Skin of body (tissue), 2 donors: ENCODE data around the gene CFAP97D2. TPM values are rescaled to one million over a fixed set of nuclear protein-coding genes. Genes with fewer than 3 reads are reported as not detected.
A peak's percentile ranks its signal among the peaks of the same experiment; 100 is the strongest.
"Not testable (repeated sequence)": the region's sequence is repeated elsewhere in the genome, so short reads cannot be mapped to it uniquely, and the experiment has no call there.

Source experiments
- DNase-seq: peaks from one replicate; lab custom pipeline; 2025; lab: John Stamatoyannopoulos, UW
- total RNA-seq: library from RNA; depleted of rRNA; stranded (reverse); fragments of >200 nt; gene quantifications from one replicate; pipeline ENCODE4 v1.2.3, GENCODE V29; 2014

The CFAP97D2 gene
- total RNA-seq, 1 donor from 2014 or later: not detected

DNA sequence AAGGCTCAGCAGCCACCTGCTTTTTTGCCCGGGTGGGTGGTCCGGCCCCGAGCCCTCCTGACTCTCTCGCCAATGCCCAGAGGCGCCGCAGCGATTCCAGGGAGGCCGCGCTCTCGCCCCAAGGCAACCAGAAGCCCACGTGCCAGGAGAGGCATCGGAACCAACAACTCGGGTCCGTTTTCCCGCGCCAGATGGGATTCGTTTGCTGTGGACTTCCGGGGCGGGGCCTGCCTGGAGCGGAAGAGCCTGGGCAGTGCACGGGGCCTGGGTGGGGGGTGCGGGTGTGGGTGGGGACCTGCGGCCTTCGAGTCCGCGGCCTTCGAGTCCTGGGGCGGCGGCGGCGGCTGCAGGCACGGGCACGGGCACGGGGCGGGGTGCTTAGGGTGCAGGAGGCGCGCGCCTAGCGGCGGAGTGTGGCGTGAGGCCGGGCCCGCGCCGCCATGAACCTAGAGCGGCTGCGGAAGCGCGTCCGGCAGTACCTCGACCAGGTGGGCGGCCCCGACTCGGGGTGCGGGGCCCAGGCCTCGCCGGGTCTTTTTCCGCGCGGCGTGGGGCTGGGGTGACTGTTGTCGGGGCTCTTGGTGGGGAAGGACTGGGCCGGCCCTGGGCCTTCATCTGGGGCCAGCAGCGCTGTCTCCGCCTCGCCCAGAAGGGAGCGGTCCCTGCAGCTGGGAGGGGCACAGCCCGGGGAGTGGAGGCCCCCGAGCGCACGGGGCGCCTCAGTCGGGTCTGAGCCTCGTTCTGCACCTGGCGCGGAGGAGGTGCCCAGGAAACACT is 55.8 kb downstream of the CFAP97D2 start, which contains the start of gene CDC16:
Gene CDC16, plus strand, starts transcription at position 253 of the 777 bp plus-strand sequence. Its CDS starts 188 bp downstream, at position 441.
- peak; percentile 85 for DNase-seq

DNA sequence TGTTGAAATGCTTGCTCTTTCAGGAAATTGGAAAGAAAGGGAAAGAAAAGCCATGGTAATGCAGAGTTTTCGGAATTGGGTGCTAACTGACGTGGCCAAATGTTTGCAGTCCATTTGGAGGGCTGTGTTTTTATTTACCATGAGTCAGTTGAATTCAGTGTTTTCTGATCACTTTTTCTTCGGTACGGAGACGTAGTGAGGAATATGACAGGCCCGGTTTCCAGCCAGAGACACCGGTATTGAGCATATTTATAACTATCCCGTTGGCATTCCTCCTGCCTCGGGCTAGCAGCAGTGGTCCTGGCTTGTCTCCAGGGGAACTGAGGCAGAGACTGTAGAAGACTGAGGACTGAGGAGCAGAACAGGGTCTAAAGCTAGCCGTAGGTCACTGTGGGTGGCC is 56.6 kb downstream of the CFAP97D2 start:
- no peak for DNase-seq

DNA sequence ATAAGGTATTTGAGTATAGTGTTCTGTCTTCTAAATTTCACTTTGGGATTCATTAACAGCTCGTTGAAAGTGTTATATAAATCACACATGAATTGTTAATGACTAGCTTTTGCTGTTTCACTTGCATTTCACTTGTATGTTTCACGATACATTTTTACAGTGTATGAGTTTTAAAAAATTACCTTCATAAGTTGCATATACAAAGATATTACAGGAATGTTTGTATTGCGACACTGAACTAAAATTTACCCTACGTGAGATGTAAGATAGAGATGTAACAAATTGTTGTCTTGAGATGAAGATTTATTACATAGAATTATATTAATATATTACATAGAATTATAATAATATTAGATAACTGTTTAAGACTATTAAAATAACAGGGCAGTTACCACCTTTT is 57.2 kb downstream of the CFAP97D2 start:
- DNase-seq: no peak

DNA sequence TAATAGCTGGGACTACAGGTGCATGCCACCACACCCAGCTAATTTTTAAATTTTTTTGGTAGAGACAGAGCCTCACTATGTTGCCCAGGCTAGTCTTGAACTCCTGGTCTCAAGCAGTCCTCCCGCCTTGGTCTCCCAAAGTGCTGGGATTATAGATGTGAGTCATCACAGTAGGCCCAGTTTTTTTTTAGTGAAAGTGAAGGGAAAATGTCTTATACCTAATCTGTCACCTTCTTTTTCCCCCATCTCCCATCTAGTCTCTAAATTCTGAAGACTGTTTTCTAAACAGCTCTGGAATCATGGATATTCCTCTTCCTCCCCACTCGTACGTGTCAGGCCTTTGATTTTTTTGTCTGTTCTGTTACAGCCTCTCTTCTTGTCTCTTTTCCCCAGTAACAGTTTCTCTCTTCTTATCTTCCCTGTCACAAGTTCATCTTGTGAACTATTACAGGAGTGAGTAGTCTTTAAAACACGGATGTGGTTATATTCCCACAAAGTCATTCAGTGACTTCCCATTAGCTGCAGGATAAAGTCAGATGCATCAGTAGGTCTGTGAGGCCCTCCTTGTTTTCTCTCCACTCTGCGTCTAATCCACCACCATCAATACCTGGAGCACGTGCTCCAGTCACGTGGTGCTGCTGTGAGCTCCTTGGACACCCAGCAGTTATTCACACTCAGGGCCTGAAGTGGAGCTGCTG is 58.5 kb downstream of the CFAP97D2 start:
- no peak for DNase-seq

DNA sequence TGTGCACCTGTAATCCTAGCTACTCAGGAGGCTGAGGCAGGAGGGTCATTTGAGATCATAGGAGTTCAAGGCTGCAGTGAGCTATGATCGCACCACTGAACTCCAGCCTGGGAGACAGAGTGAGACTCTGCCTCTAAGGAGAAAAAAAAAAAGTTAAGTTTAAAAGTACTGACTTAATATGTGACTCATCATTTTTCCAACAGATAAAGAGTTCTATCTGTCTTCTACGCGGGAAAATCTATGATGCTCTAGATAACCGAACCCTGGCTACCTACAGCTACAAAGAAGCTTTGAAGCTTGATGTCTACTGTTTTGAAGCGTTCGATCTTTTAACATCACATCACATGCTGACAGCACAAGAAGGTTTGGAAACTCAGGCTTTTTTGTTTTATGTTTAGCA is 62.9 kb downstream of the CFAP97D2 start:
- no peak for DNase-seq

DNA sequence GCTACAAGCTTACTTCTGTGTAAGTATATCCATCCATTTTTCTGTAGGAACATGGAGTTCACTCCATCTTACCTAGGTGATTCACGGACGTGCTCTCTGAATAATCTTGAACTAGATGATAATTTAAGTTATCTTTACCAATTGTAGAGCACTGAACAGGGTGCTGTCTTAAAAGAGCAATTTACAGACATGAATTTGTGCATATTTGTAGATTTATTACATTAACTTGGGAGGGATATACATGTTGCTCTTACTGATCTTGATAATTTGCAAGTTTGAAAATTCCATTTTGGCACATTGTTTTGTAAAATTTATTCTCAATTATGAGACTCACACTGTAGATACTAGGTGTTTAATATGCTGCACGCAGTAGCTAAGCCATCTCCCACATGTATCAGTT is 64.9 kb downstream of the CFAP97D2 start:
- no peak for DNase-seq

DNA sequence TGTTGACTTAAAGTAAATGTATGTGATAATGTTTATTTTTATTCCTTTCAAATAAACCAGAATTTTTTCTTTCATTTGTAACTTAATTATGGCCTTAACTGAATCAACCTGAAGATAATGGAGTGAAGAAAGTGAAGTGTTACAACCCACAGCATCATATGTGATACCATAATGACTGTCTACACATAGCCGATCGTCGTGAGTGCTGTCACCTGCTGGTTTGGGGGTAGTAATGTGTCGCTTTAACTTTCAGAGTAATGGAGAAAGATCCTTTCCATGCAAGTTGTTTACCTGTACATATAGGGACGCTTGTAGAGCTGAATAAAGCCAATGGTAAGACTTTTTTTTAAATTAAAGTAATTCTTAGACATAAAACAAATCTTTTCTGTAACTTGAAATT is 65.6 kb downstream of the CFAP97D2 start:
- no peak for DNase-seq

DNA sequence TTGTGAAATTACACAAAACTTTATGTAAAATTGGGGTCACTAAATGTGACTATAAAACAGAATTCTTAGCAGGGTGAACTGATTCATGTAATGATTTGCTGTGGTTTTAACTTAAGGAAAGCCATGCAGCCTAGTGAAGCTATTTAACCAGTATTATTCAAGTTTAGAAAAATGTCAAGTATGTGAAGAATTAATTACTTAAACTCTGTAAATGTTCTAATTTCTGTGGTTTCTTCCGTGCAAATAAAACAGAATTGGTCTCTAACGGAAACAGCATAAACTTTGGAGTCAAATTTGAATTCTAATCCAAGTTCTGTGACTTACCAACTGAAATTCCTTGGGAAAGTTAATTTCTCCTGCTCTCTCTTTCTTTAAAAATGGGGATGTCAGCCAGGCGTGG is 69.0 kb downstream of the CFAP97D2 start:
- no peak for DNase-seq

DNA sequence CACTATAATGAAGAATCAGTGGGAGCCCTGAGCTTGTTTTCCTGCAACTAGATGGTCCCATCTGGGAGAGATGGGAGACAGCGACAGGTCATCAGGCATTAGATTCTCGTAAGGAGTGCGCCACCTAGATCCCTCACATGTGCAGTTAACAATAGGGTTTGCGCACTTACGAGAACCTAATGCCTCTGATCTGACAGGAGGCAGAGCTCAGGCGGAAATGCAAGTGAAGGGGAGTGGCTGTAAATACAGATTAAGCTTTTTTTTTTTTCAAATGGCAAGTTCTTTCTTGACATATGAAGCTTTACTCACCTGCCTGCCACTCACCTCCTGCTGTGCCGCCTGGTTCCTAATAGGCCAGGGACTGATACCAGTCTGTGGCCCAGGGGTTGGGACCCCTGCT is 70.0 kb downstream of the CFAP97D2 start:
- no peak for DNase-seq

DNA sequence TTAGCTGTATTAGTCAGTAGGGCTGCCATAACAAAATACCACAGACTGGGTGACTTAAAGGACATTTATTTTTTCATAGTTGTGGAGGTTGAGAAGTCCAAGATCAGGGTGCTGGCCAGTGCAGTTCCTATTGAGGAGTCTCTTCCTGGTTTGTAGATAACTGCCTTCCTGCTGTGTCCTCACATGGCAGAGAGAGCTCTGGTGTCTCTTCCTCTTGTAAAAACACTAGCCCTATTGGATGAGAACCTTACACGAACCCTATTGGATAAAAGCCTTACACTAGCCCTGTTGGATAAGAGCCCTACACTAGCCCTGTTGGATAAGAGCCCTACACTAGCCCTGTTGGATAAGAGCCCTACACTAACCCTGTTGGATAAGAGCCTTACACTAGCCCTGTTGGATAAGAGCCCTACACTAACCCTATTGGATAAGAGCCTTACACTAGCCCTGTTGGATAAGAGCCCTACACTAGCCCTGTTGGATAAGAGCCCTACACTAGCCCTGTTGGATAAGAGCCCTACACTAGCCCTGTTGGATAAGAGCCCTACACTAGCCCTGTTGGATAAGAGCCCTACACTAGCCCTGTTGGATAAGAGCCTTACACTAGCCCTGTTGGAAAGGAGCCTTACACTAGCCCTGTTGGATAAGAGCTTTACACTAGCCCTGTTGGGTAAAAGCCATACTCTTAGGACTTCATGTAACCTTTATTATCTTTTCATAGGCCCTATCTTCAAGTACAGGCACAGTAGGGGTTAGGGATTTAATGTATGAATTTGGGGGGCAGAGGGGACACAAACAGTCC is 72.8 kb downstream of the CFAP97D2 start:
- not testable (repeated sequence) for DNase-seq

DNA sequence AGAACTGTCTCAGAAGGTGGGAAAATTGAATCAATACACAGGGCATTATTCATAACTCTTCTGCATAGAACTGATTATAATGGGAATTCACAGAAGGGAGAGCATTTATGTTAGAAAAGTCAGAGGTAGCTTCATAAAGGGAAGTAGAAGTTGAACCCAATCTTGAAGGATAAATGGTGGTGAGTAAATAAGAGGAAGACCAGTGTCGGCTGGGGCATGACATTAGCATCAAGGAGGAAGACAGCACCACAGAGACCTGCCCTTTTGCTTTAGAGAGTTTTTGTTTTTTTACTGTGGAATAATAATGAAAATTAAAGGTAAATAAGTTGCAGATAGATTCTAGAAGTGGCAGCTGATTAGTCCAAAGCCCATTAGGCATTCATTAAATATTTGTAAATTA is 77.5 kb downstream of the CFAP97D2 start:
- DNase-seq: no peak

DNA sequence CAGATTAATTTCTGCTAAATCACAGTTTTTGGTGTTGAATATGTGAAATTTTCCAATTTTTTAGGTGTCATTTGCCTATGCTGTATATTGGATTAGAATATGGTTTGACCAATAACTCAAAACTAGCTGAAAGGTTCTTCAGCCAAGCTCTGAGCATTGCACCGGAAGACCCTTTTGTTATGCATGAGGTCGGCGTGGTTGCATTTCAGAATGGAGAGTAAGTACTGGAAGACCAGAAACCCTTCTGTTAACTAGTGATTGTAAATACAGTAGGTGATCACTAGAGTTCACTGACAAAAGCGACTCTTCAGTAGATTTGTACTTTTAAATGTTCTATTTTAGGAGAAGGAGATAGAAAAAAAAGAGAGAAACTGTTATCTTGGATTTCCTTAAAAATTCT is 78.0 kb downstream of the CFAP97D2 start:
- no peak for DNase-seq

DNA sequence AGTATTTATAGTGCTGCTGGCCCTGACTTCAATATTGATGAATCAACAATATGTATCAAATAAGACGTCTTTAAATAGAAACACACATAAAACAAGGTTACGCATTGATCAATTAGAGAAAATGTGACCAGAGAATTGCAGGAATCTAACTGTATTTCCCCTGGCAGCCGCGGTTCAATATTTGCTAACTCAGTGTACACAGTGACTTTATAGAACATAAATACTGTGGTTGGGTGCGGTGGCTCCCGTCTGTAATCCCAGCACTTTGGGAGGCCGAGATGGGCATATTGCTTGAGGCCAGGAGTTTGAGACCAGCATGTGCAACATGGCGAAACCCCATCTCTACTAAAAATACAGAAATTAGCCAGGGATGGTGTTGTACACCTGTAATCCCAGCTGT is 79.5 kb downstream of the CFAP97D2 start:
- no peak for DNase-seq

DNA sequence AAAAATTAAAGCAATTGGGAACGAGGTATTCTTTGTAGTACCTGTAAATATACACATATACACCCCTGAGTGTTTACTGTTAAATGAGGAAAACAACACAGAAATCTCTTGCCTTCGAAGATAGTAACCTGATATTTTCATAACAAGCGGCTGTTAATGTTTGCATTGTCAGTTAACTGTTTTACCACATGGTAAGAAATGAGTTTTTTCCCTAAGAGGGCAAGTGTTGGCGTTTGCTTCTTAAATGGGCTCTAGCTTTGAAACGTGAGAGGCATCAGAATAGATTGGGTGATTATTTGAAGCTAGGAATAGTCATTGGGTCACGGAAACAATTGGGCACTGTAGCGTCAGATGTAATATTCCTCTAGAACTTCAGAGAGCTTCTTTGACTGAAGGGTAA is 80.3 kb downstream of the CFAP97D2 start:
- DNase-seq: no peak

DNA sequence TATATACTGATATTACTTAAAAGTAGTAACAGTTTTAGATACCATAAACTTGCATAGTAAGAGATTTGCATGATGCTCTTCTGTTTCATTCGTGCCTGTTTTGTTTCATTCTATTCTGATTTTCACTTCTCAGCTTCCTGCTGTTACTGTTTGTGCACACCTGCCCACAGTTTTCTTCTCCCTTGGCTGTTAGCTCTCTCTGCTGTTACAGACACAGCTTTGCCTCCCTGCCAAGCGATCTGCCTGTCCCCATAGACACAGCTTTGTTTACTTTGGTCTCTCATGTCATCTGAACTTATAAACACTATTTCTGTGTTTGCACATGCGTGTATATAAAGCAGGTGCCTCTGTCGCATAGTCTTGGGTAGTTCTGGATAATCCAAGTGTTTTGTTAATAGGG is 80.9 kb downstream of the CFAP97D2 start:
- no peak for DNase-seq

DNA sequence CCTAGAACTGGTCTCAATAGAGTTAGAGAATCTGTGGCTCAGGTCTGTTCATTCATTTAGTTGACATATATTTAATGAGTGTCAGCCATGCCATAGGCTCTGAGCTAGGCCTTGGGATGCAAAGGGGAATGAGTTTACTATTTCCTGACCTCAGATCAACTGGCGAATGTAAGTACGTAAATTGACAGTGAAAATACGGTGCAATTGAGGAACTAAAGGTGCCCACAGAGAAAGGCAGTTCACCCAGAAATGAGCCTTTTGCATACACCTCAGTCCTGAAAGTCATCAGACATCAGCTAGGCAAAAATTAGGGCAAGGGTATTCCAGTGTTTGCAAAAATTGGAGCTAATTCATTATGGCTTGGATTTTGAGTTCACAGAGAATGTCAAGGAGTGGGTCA is 81.8 kb downstream of the CFAP97D2 start:
- no peak for DNase-seq

DNA sequence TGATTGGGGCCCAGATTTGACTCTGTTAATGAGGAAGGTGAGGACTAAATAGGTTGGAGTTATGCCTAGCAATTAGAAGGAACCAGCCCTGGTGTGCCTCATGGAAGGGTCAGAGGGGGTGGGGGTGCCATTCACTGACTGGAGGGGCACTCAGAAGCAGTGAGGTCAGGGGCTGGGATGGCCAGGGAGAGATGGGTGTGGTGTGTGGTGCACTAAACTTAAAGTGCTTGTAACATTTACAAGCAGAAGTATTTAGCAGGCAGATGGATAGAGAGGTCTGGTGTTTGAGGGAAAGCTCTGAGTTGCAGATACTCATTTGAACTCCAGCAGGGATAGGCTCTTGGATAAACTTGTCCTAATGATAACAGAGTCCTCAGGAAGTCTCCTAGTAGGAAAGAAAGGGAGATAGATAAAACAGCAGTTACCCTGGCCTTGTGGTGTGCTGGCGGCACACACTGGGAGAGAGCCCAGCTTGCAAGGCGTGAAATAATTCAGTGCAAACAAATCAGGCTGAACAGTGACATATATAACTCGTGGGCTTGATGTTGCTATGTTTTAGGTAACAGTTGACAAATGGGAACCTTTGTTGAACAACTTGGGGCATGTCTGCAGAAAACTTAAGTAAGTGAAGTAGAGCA is 82.4 kb downstream of the CFAP97D2 start:
- no peak for DNase-seq

DNA sequence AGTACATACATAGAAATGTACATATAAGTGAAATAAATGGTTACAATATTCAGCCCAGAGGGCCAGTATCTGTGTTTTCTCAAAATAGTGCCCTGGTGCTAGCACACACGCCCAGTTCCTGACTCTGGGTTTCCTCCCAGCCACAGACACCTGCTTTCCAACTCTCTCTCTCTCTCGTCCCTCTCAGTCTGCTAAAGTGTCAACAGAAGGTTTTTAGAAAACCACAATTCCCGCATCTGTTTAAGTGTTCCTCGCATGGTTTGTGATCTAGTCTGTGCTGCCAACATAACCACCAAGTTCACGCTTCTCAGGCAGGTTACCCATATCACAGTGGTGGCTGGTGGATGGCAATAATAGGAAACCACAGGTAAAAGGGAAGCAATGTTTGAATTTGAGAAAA is 84.5 kb downstream of the CFAP97D2 start:
- no peak for DNase-seq

DNA sequence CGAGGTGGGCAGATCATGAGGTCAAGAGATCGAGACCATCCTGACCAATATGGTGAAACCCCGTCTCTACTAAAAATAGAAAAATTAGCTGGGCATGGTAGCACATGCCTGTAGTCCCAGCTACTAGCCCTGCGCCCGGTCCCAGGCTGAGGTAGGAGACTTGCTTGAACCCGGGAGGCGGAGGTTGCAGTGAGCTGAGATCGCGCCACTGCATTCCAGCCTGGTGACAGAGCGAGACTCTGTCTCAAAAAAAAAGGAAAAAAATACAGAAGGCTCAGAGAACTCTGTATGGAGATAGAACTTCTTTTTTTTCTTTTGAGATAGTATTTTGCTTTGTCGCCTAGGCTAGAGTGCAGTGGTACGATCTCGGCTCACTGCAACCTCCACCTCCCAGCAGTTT is 85.3 kb downstream of the CFAP97D2 start:
- not testable (repeated sequence) for DNase-seq

DNA sequence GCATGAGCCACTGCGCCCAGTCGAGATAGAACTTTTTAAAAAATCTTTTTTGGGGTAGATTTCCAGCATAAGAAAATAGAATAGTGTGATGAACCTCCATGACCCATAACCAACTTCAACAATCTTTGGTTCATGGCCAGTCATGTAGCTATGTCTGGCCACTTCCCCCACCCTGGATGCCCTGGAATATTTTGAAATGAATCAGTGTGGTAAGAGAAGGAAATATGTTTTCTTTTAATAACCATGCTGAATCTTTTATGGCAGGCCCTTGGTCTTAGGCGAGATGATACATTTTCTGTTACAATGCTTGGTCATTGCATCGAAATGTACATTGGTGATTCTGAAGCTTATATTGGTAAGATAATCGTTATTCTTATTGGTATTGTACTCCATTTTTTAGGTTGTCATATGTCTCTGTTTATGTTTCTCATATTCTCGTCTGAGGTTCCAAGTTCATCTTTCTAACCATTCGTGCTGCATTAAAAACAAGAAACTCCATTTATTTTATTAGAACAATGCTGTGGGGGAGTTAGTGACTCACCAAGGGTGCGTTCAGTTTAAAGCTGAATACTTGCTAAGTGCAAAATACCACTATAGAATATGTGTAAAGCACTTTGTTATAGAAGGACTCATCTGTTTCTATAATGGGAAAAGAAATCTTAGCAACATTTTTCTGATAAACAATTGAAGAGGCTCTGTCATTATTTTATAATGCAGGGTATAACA is 86.0 kb downstream of the CFAP97D2 start:
- DNase-seq: no peak

DNA sequence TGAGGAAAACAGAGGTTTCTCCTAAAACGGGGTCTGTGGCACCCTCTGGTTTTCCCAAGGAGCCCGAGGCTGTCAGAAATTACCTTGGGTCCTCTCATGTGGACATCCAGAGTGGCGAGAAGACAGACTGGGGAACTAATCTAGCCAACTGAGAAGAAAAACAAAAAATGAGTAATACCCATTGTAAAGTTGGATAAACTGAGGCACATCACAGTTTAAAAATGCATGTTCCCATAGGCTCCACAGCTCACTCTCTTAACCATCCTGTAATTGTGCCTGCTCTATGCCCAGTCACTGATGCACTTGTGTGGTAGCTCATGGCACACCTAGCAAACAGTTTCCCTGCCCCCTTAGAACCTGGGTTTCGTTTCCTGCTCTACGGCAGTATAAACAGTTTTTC is 87.2 kb downstream of the CFAP97D2 start:
- DNase-seq: no peak
